Activated naive CD4-positive, alpha-beta T cell (primary cell): Measurements from ENCODE around the gene CHMP4A.

ENCODE experiments used
- DNase-seq, 4 experiments: peaks; one replicate each; lab custom pipeline; 2025; lab: John Stamatoyannopoulos, UW

Gene CHMP4A

GRCh38 chr14:24178399-24179178, 34.7 kb downstream of the CHMP4A start:
- no peak for DNase-seq

GRCh38 chr14:24177891-24178290, 35.4 kb downstream of the CHMP4A start:
- DNase-seq = no peak

GRCh38 chr14:24177041-24177825, 36.1 kb downstream of the CHMP4A start:
- DNase-seq = no peak

GRCh38 chr14:24176599-24176998, 36.7 kb downstream of the CHMP4A start:
- DNase-seq = no peak

GRCh38 chr14:24172871-24173281, 40.4 kb downstream of the CHMP4A start:
- DNase-seq = no peak

GRCh38 chr14:24172261-24172860, 40.9 kb downstream of the CHMP4A start:
- no peak for DNase-seq

- DNase-seq = peak in 3 of 4 experiments; percentile 27 to 65 (median 60)
Measured at GRCh38 chr14:24171422-24172260, 41.6 kb downstream of the CHMP4A start, which contains the start of gene REC8. REC8 (plus strand) TSS chr14:24172080; CDS start chr14:24172553, 473 bp downstream.

- no peak for DNase-seq
Measured at GRCh38 chr14:24167469-24168114, 45.7 kb downstream of the CHMP4A start.

GRCh38 chr14:24165785-24166184, 47.5 kb downstream of the CHMP4A start:
- no peak for DNase-seq

GRCh38 chr14:24164518-24164991, 48.7 kb downstream of the CHMP4A start:
- no peak for DNase-seq

GRCh38 chr14:24162093-24162492, 51.2 kb downstream of the CHMP4A start:
- DNase-seq = no peak

GRCh38 chr14:24160850-24161804, 52.2 kb downstream of the CHMP4A start, which contains the start of gene IRF9:
IRF9 (plus strand) TSS chr14:24161265; CDS start chr14:24162145, 880 bp downstream.
- peak; percentile 96 to 98 (median 97) for DNase-seq

- DNase-seq = no peak
Measured at GRCh38 chr14:24160499-24160849, 52.8 kb downstream of the CHMP4A start.

- no peak for DNase-seq
Measured at GRCh38 chr14:24159777-24160498, 53.4 kb downstream of the CHMP4A start.
